Neutrophil (primary cell): ENCODE results near the gene SLC35B1.

ENCODE experiments used
- H3K27ac ChIP-seq: fragments of 200-600 bp; sonication (generic); 2 replicates; pipeline ENCODE4 v1.5.1; 2016; ENCODE audit warnings: mild to moderate bottlenecking, moderate library complexity
- H3K27me3 ChIP-seq: fragments of 200-600 bp; sonication (generic); 2 replicates; pipeline ENCODE4 v1.6.0; 2016; ENCODE audit warnings: mild to moderate bottlenecking
- H3K36me3 ChIP-seq: fragments of 200-600 bp; sonication (generic); 2 replicates; pipeline ENCODE4 v1.5.1; 2017
- H3K4me1 ChIP-seq, 2 experiments: fragments of 200-600 bp in 1 of 2; sonication (generic) in 1 of 2; 1 replicate in 1 of 2; 2 replicates in 1 of 2; pipeline versions ENCODE4 v1.5.1 to v1.6.1; 2013 to 2016; ENCODE audit warnings: low read depth in 1 of 2, low read length in 1 of 2, mild to moderate bottlenecking in 1 of 2, moderate library complexity in 1 of 2; ENCODE audit not compliant: control insufficient read depth in 1 of 2, insufficient read depth in 1 of 2
- H3K4me3 ChIP-seq, 2 experiments: fragments of 200-600 bp in 1 of 2; sonication (generic) in 1 of 2; 1 replicate in 1 of 2; 2 replicates in 1 of 2; pipeline ENCODE4 v1.5.1; 2013 to 2016; ENCODE audit warnings: low read depth in 1 of 2, low read length in 1 of 2, mild to moderate bottlenecking in 1 of 2, moderate library complexity in 1 of 2
- H3K9me3 ChIP-seq: fragments of 200-600 bp; sonication (generic); 2 replicates; pipeline ENCODE4 v1.5.1; 2016
- TF ChIP-seq, protein P1 (sequence below): fragments of 200-600 bp; sonication (generic); IDR thresholded peaks from 2 replicates; pipeline ENCODE4 v1.5.1; 2016; ENCODE audit warnings: antibody characterized with exemption

Gene SLC35B1

DNA sequence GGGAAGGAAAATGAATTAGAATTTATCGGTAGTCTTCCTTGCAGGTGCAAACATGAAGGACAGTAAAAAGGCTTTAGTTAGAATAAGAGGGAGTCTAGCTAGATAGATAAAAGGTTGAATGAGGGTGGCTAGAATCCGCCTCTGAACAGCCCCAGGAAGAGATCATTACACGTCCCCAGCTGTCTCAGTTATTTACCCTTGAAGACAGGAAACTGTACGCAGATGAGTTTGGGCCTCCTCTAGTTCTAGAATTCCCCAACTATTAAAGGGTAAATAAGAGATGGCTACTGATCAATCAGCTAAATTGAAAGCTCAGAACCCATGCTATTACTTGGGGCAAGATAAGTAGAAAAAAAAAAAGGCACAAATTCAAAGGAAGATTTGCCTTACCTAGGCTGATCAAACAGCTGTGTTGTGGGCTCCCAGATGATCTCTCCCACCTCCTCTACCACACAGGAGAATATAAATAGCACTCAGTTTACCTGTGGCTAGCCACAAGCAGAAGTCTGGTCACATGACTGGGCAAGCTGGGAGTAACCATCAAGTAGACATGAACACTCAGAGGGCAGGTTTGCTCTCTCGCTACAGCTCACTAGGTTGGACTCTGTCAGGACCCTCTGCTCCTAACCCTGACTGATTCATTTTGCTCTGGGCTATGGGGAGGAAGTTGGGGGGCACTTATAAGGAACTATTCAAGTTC lies 39.2 kb upstream of the SLC35B1 start:
- TF ChIP-seq, protein P1, sequence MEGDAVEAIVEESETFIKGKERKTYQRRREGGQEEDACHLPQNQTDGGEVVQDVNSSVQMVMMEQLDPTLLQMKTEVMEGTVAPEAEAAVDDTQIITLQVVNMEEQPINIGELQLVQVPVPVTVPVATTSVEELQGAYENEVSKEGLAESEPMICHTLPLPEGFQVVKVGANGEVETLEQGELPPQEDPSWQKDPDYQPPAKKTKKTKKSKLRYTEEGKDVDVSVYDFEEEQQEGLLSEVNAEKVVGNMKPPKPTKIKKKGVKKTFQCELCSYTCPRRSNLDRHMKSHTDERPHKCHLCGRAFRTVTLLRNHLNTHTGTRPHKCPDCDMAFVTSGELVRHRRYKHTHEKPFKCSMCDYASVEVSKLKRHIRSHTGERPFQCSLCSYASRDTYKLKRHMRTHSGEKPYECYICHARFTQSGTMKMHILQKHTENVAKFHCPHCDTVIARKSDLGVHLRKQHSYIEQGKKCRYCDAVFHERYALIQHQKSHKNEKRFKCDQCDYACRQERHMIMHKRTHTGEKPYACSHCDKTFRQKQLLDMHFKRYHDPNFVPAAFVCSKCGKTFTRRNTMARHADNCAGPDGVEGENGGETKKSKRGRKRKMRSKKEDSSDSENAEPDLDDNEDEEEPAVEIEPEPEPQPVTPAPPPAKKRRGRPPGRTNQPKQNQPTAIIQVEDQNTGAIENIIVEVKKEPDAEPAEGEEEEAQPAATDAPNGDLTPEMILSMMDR, result no peak
- H3K4me1 ChIP-seq, result peaks cover 38 to 49% of the 10 kb centered on the region in 2 experiments
- H3K36me3 ChIP-seq, result no peaks in the 10 kb centered on the region
- H3K27ac ChIP-seq, result peak overlapping the region; percentile 43
- no peaks in the 10 kb centered on the region for H3K27me3 ChIP-seq
- no peak overlapping the region for H3K4me3 ChIP-seq
- no peaks in the 10 kb centered on the region for H3K9me3 ChIP-seq

DNA sequence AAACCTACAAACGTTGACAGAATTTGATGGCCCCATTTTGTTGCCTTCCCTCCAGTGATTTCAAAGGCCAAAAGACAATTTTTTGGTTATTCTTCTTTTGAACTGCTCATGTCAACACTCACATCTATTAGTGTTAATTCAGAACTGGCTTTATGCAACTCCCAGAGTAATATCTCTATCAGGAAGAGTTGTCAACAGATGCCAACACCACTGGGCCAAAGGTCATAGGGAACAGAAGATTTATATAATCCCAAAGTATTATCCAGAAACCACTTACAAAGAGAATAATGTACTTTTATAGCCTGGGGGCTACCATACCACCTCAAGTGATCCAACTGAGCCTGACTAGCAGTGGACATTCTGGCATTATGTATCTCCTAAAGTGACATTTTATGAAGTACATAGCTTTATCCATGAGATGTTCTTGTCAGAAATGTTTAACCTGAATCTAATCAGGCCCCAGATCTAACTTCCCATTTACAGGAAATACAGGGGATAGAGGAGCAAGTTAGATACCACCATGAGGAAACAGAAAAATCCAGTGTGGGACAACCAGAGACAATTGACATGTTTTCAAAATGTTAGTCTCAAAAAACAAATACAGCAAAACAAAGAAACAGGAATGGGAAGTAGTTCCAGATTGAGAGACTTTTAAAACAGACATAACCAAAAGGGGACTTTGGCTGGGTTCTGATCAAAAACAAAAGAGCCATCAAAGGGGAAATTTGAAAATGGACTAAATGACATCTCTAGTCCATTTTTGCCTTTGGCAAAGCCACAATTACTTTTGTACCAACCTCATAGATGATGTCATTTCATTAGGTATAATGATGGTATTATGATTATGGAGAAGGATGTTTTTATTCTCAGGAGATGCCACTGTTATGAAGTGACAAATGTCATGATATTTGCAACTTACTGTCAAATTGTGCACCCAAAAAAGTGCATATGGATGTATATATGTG lies 37.7 kb upstream of the SLC35B1 start:
- no peaks in the 10 kb centered on the region for H3K27me3 ChIP-seq
- H3K4me1 ChIP-seq, result peaks cover 53 to 64% of the 10 kb centered on the region in 2 experiments
- TF ChIP-seq, protein P1, result no peak
- H3K9me3 ChIP-seq, result no peaks in the 10 kb centered on the region
- no peaks in the 10 kb centered on the region for H3K36me3 ChIP-seq
- H3K4me3 ChIP-seq, result no peak overlapping the region
- peak overlapping the region; percentile 43 for H3K27ac ChIP-seq

DNA sequence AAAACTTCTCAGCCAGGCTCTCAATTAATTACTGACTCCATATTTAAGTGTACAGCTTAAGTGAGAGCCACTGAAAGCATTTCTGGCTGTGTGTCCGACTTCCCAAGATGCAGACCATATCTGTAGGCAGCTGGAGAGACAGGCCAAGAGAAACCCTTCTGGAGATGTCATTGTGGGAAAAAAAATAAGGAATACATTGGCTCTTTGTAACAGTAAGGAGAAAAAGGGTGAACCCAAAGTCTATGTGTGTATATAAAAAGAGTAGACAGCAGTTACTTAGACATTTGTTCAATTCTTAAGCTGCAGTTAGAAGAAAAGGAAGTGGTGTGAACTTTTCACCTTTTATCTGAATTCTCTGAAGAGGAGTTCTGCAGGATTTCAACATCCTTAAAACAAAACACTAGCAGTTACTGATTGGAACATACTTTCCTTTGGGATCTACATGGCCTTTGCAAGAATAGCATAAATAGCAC lies 34.4 kb upstream of the SLC35B1 start:
- H3K4me3 ChIP-seq, result peak overlapping the region; percentile 51 to 59
- TF ChIP-seq, protein P1, result no peak
- H3K27ac ChIP-seq, result peak overlapping the region; percentile 90
- H3K4me1 ChIP-seq, result peaks cover 69 to 77% of the 10 kb centered on the region in 2 experiments
- H3K36me3 ChIP-seq, result no peaks in the 10 kb centered on the region
- H3K9me3 ChIP-seq, result no peaks in the 10 kb centered on the region
- H3K27me3 ChIP-seq, result no peaks in the 10 kb centered on the region

DNA sequence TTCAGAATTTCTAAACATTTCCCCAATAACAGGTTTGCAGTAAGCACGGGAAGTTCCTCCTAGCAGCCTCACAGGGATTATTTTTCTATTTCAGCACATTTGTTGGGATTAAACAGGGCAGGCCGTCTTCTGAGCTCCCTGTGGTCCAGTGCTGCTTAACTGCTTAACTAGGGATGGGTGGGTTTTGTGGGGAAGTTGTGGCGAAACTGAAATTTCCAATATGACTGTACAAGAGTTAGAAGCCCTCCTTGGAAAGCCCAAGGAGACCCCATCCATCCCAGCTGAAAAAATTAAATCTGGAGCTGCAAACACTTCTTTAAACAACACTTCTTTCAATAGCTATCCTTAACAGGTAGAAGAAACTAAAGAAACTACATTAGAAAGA lies 33.9 kb upstream of the SLC35B1 start:
- no peaks in the 10 kb centered on the region for H3K9me3 ChIP-seq
- peaks cover 65 to 76% of the 10 kb centered on the region in 2 experiments for H3K4me1 ChIP-seq
- H3K36me3 ChIP-seq, result no peaks in the 10 kb centered on the region
- no peaks in the 10 kb centered on the region for H3K27me3 ChIP-seq
- TF ChIP-seq, protein P1, result no peak
- H3K4me3 ChIP-seq, result peak overlapping the region; percentile 51 to 59
- H3K27ac ChIP-seq, result peak overlapping the region; percentile 90

DNA sequence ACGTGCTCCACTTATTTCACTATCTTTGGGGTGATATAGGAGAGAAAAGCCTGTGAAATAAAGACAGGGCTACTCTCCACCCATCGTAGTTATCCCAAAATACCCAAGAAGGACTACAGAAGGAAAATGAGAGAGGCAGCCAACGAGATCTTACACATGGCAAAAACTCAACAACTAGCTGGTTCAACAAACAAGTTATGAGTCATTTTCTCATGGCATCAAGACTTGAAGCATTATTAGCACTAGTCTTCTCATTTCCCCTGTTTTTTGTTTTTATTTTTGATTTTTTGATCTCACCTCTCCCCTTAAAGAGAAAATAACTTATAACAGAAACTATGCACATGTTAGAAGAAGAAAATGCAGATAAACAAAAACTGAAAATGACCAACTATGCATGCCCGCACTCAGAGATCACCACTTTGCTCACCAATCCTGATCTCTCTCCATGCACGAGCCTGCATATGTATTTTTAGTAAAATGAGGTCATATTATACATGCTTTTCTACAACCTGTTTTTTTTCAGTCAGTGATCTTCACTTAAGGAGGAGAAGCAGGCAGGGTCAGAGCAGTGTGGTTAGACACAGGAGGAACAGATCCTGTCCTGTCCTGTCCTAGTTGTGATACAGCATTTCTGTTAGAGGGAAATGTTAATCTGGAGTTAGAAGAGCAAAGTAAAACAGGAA lies 33.4 kb upstream of the SLC35B1 start:
- peak overlapping the region; percentile 90 for H3K27ac ChIP-seq
- TF ChIP-seq, protein P1, result no peak
- H3K9me3 ChIP-seq, result no peaks in the 10 kb centered on the region
- H3K27me3 ChIP-seq, result no peaks in the 10 kb centered on the region
- H3K4me1 ChIP-seq, result peaks cover 63 to 76% of the 10 kb centered on the region in 2 experiments
- H3K36me3 ChIP-seq, result no peaks in the 10 kb centered on the region
- H3K4me3 ChIP-seq, result peak overlapping the region; percentile 51 to 59
